HFFc6 (cell line): Measurements from ENCODE around the gene INHBA. TPM values are rescaled to one million over a fixed set of nuclear protein-coding genes. Genes with fewer than 3 reads are reported as not detected.

Source experiments
- DNase-seq: peaks from one replicate; pipeline ENCODE4 v3.0.0-alpha.2; 2018
- H3K27ac Mint-ChIP-seq: 2 replicates; pipeline ENCODE4 v1.8.0; 2020; ENCODE audit warnings: mild to moderate bottlenecking, mixed read lengths
- H3K27me3 Mint-ChIP-seq: 2 replicates; pipeline ENCODE4 v1.8.0; 2021; ENCODE audit warnings: mild to moderate bottlenecking, moderate library complexity, mixed read lengths; ENCODE audit not compliant: insufficient read depth
- H3K36me3 Mint-ChIP-seq: 2 replicates; pipeline ENCODE4 v1.8.0; 2021; ENCODE audit warnings: low read depth, mixed read lengths
- H3K4me1 Mint-ChIP-seq: 2 replicates; pipeline ENCODE4 v1.8.0; 2020; ENCODE audit warnings: low read depth, mixed read lengths
- H3K4me3 Mint-ChIP-seq: 2 replicates; pipeline ENCODE4 v1.8.0; 2020; ENCODE audit warnings: mild to moderate bottlenecking, moderate library complexity, mixed read lengths
- H3K9me3 Mint-ChIP-seq: 2 replicates; pipeline ENCODE4 v1.8.0; 2020; ENCODE audit warnings: mild to moderate bottlenecking, mixed read lengths
- total RNA-seq, 6 experiments: library from RNA; stranded (reverse); fragmentation: NEBNext Ultra II Directional; extraction: Animal tissue kit (Norgen Biotek cat#: 25700); gene quantifications; 2 replicates in 1 of 6; 3 replicates in 5 of 6; pipeline ENCODE4 v1.2.3, GENCODE V29; 2021
- TF ChIP-seq, protein P1 (sequence below): fragments of 200-600 bp; sonication (generic); IDR thresholded peaks from 2 replicates; pipeline ENCODE4 v1.5.0; 2021; ENCODE audit warnings: antibody characterized with exemption, mild to moderate bottlenecking

Gene INHBA
- total RNA-seq, 6 experiments from 2014 or later = 18.1 to 29.9 (median 20.2) TPM

DNA sequence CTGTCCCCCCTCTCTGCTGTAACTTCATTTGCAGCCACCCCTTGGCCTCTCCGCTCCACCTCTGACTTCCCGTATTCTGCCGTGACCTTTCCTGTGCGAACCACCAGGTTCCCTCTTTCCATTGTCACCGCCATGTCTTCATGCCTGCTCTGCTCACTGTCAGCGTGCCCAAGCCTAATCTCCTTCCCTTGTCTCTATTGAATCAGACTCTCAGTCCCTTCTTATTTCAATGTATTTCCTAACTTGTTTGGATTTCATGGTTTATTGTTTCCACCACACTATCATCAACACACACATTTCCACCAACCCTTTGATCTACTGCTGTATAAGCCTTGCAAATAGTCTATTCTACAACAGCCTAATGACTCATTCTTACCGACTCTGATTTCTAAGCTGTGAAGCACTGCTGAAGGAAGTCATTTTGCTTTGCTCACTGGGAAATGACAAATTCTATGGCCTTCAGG is 30.0 kb upstream of the INHBA start:
- DNase-seq = peak; percentile 14
- H3K9me3 Mint-ChIP-seq = no peaks in the 10 kb centered on the region
- TF ChIP-seq, protein P1, sequence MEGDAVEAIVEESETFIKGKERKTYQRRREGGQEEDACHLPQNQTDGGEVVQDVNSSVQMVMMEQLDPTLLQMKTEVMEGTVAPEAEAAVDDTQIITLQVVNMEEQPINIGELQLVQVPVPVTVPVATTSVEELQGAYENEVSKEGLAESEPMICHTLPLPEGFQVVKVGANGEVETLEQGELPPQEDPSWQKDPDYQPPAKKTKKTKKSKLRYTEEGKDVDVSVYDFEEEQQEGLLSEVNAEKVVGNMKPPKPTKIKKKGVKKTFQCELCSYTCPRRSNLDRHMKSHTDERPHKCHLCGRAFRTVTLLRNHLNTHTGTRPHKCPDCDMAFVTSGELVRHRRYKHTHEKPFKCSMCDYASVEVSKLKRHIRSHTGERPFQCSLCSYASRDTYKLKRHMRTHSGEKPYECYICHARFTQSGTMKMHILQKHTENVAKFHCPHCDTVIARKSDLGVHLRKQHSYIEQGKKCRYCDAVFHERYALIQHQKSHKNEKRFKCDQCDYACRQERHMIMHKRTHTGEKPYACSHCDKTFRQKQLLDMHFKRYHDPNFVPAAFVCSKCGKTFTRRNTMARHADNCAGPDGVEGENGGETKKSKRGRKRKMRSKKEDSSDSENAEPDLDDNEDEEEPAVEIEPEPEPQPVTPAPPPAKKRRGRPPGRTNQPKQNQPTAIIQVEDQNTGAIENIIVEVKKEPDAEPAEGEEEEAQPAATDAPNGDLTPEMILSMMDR = no peak
- peaks cover 4% of the 10 kb centered on the region; the same call in 1 of the 2 replicates for H3K36me3 Mint-ChIP-seq
- peaks cover 33% of the 10 kb centered on the region for H3K4me1 Mint-ChIP-seq
- H3K4me3 Mint-ChIP-seq = no peak overlapping the region
- no peaks in the 10 kb centered on the region; the same call in 1 of the 2 replicates for H3K27me3 Mint-ChIP-seq
- peak overlapping the region; percentile 11 for H3K27ac Mint-ChIP-seq

DNA sequence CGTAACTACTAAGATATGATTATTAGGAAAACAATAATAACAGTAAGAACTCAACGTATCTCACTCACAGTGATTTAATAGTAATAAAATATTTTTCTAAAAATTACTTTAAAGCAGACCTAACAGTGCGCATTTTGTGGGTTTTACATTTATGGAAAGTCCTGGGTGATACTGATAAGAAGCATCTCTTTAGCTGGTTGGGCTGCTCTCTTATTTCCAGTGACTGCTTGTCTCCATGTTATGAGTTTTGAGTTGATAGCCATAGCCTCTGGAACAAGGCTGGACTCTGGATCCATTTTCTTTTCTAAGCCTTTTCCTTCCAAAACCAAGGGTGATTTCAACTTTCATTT is 29.5 kb upstream of the INHBA start:
- TF ChIP-seq, protein P1 = peak; percentile 46
- no peak overlapping the region for H3K4me3 Mint-ChIP-seq
- H3K27me3 Mint-ChIP-seq = no peaks in the 10 kb centered on the region; the same call in 1 of the 2 replicates
- H3K27ac Mint-ChIP-seq = no peak overlapping the region
- peaks cover 4% of the 10 kb centered on the region; the same call in 1 of the 2 replicates for H3K36me3 Mint-ChIP-seq
- peaks cover 33% of the 10 kb centered on the region for H3K4me1 Mint-ChIP-seq
- no peaks in the 10 kb centered on the region for H3K9me3 Mint-ChIP-seq
- no peak for DNase-seq

GRCh38 chr7:41731493-41732435 is 28.9 kb upstream of the INHBA start:
- TF ChIP-seq, protein P1 = peak; percentile 81; the same call in 1 of the 2 replicates
- no peak overlapping the region for H3K27ac Mint-ChIP-seq
- DNase-seq = no peak
- no peaks in the 10 kb centered on the region; the same call in 1 of the 2 replicates for H3K27me3 Mint-ChIP-seq
- H3K9me3 Mint-ChIP-seq = no peaks in the 10 kb centered on the region
- no peak overlapping the region for H3K4me3 Mint-ChIP-seq
- peaks cover 4% of the 10 kb centered on the region; the same call in 1 of the 2 replicates for H3K36me3 Mint-ChIP-seq
- peaks cover 33% of the 10 kb centered on the region for H3K4me1 Mint-ChIP-seq

DNA sequence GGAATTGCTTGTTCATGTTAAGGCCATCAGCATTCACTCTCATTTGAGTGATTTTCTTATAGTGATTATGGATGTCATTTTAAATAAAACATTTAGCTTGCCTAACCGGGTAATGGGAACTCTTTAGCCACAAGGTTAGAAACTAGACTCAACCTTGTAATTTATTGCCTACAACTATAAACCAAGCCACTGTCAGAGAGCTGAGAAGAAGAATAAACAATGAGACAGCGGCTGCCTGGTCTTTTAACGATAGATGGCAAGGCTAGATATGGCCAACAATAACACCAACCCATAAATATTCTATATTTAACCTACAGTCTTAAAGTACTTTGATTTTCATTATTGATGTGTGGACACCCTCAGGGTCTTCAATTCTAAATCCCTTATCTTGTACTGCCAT is 27.8 kb upstream of the INHBA start:
- DNase-seq = no peak
- H3K27ac Mint-ChIP-seq = no peak overlapping the region
- peaks cover 4% of the 10 kb centered on the region; the same call in 1 of the 2 replicates for H3K36me3 Mint-ChIP-seq
- H3K4me1 Mint-ChIP-seq = peaks cover 33% of the 10 kb centered on the region
- H3K27me3 Mint-ChIP-seq = no peaks in the 10 kb centered on the region; the same call in none of the 2 replicates
- H3K9me3 Mint-ChIP-seq = no peaks in the 10 kb centered on the region
- TF ChIP-seq, protein P1 = no peak
- no peak overlapping the region for H3K4me3 Mint-ChIP-seq

DNA sequence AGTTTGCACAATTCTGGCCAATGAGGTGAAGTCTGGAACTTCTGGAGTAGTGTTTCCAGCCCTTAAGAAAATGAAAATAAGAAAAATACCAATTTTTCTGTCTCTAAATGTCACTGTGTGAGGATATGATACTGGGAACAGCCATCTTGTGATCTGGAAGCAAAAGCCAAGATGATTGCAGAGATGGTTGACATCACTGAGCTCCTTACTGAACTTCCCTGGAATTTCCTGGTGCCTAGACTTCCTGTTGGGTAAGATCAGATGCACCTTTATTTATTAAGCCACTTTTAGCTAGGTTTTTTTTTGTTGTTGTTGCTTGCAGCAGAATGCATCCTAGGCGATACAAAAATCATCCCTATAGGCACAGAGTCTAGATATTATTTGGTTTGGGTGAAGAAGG is 27.3 kb upstream of the INHBA start:
- DNase-seq = no peak
- TF ChIP-seq, protein P1 = no peak
- Mint-ChIP-seq H3K36me3 (peaks cover 4% of the 10 kb centered on the region; the same call in 1 of the 2 replicates), H3K27me3 (no peaks in the 10 kb centered on the region; the same call in none of the 2 replicates), H3K27ac (no peak overlapping the region), H3K9me3 (no peaks in the 10 kb centered on the region), H3K4me3 (no peak overlapping the region), H3K4me1 (peaks cover 33% of the 10 kb centered on the region)
